Measurements from ENCODE around the gene EML4.

EML4 gene

GRCh38 chr2:42138163-42139015 is 30.8 kb upstream of the EML4 start:
- no peak for DNase-seq (ENCODE audit: low read depth)

GRCh38 chr2:42139101-42139500 is 30.1 kb upstream of the EML4 start:
- DNase-seq (ENCODE audit: low read depth), result no peak

GRCh38 chr2:42140496-42140895 is 28.7 kb upstream of the EML4 start:
- no peak for DNase-seq (ENCODE audit: low read depth)

- no peak for DNase-seq (ENCODE audit: low read depth)
Observed at GRCh38 chr2:42141687-42142546, 27.2 kb upstream of the EML4 start.

GRCh38 chr2:42142547-42143184 is 26.5 kb upstream of the EML4 start:
- no peak for DNase-seq (ENCODE audit: low read depth)

GRCh38 chr2:42147641-42148274 is 21.4 kb upstream of the EML4 start:
- DNase-seq (ENCODE audit: low read depth), result no peak

GRCh38 chr2:42150159-42150558 is 19.0 kb upstream of the EML4 start:
- no peak for DNase-seq (ENCODE audit: low read depth)

- DNase-seq (ENCODE audit: low read depth), result no peak
Observed at GRCh38 chr2:42153944-42154581, 15.1 kb upstream of the EML4 start.

GRCh38 chr2:42156721-42157120 is 12.4 kb upstream of the EML4 start:
- DNase-seq (ENCODE audit: low read depth), result no peak

GRCh38 chr2:42161444-42161843 is 7.7 kb upstream of the EML4 start:
- DNase-seq (ENCODE audit: low read depth), result no peak

GRCh38 chr2:42163444-42164045 is 5.6 kb upstream of the EML4 start:
- DNase-seq (ENCODE audit: low read depth), result no peak

GRCh38 chr2:42164046-42164445 is 5.1 kb upstream of the EML4 start:
- no peak for DNase-seq (ENCODE audit: low read depth)

GRCh38 chr2:42164971-42165370 is 4.2 kb upstream of the EML4 start:
- no peak for DNase-seq (ENCODE audit: low read depth)

GRCh38 chr2:42167458-42167857 is 1.7 kb upstream of the EML4 start:
- no peak for DNase-seq (ENCODE audit: low read depth)

GRCh38 chr2:42168459-42169099 is 574 bp upstream of the EML4 start:
- DNase-seq (ENCODE audit: low read depth), result no peak

- no peak for DNase-seq (ENCODE audit: low read depth)
Observed at GRCh38 chr2:42169874-42170521, 845 bp downstream of the EML4 start.

GRCh38 chr2:42170619-42171395 is 1.7 kb downstream of the EML4 start:
- no peak for DNase-seq (ENCODE audit: low read depth)

- DNase-seq (ENCODE audit: low read depth), result no peak
Observed at GRCh38 chr2:42171396-42171980, 2.3 kb downstream of the EML4 start.

- DNase-seq (ENCODE audit: low read depth), result no peak
Observed at GRCh38 chr2:42172020-42172419, 2.9 kb downstream of the EML4 start.

Data from activated T-cell treated with anti-CD3 and anti-CD28 coated beads for 1 hour (primary cell).